Fibroblast of lung (primary cell): ENCODE data around the gene HTR2C. TPM values are rescaled to one million over a fixed set of nuclear protein-coding genes. Genes with fewer than 3 reads are reported as not detected.

Source experiments
- DNase-seq, 2 donors: peaks; one replicate each; pipeline versions ENCODE4 v3.0.0 to v3.0.0-alpha.2; 2010; ENCODE audit warnings: low read depth in 2 of 2
- H2AFZ ChIP-seq: 2 replicates; pipeline ENCODE4 v1.5.1; 2012; ENCODE audit warnings: low read length, control low read depth, inconsistent platforms
- H3K27ac ChIP-seq: 2 replicates; pipeline ENCODE4 v1.5.1; 2011; ENCODE audit warnings: low read length, control low read depth; ENCODE audit not compliant: insufficient read depth
- H3K27me3 ChIP-seq: 2 replicates; pipeline ENCODE4 v1.5.1; 2011; ENCODE audit warnings: mild to moderate bottlenecking, low read length; ENCODE audit not compliant: control insufficient read depth, insufficient read depth
- H3K36me3 ChIP-seq: 2 replicates; pipeline ENCODE4 v1.5.1; 2011; ENCODE audit warnings: low read length; ENCODE audit not compliant: control insufficient read depth, insufficient read depth
- H3K4me1 ChIP-seq: 2 replicates; pipeline ENCODE4 v1.5.1; 2011; ENCODE audit warnings: low read length; ENCODE audit not compliant: control insufficient read depth, insufficient read depth; ENCODE audit errors: extremely low read depth
- H3K4me2 ChIP-seq: 2 replicates; pipeline ENCODE4 v1.5.1; 2011; ENCODE audit warnings: low read length, control low read depth; ENCODE audit not compliant: insufficient read depth; ENCODE audit errors: extremely low read depth
- H3K4me3 ChIP-seq, 4 experiments: fragments of 200-600 bp in 1 of 4; sonication (generic) in 1 of 4; replicated peaks in 1 of 4; 2 replicates each; pipeline ENCODE4 v1.5.1; 2011 to 2016; ENCODE audit warnings: low read length in 4 of 4, low read depth in 3 of 4, mild to moderate bottlenecking in 3 of 4, control low read depth in 2 of 4, inconsistent platforms in 1 of 4, mixed read lengths in 1 of 4; ENCODE audit not compliant: insufficient read depth in 1 of 4; ENCODE audit errors: control extremely low read depth in 1 of 4
- H3K79me2 ChIP-seq: 2 replicates; pipeline ENCODE4 v1.5.1; 2012; ENCODE audit warnings: mild to moderate bottlenecking, low read length, inconsistent platforms; ENCODE audit not compliant: control insufficient read depth, insufficient read depth
- H3K9ac ChIP-seq: 2 replicates; pipeline ENCODE4 v1.5.1; 2011; ENCODE audit warnings: mild to moderate bottlenecking, low read length, control low read depth; ENCODE audit not compliant: insufficient read depth
- H3K9me3 ChIP-seq: 2 replicates; pipeline ENCODE4 v1.5.1; 2012; ENCODE audit warnings: low read depth, low read length; ENCODE audit not compliant: control insufficient read depth, insufficient read depth
- H4K20me1 ChIP-seq: 2 replicates; pipeline ENCODE4 v1.5.1; 2011; ENCODE audit warnings: low read length; ENCODE audit not compliant: control insufficient read depth, insufficient read depth; ENCODE audit errors: extremely low read depth
- CTCF ChIP-seq, 2 donors: IDR thresholded peaks in 1 of 2; conservative IDR thresholded peaks in 1 of 2; 1 replicate in 1 of 2; 2 replicates in 1 of 2; pipeline ENCODE4 v1.5.1; 2011 to 2012; ENCODE audit warnings: low read length in 2 of 2, control low read depth in 1 of 2, inconsistent platforms in 1 of 2, low read depth in 1 of 2, mild to moderate bottlenecking in 1 of 2
- EZH2 ChIP-seq: IDR thresholded peaks from 2 replicates; pipeline ENCODE4 v1.5.1; 2012; ENCODE audit warnings: low read length, control low read depth, mild to moderate bottlenecking; ENCODE audit errors: missing control alignments
- polyA plus RNA-seq, 2 donors: library from polyadenylated mRNA; depleted of rRNA in 1 of 2; stranded (reverse) in 1 of 2; unstranded in 1 of 2; fragments of >200 nt; gene quantifications; 2 replicates each; pipeline ENCODE4 v1.2.1, GENCODE V29; 2011 to 2012; ENCODE audit warnings: missing spikeins in 1 of 2
- total RNA-seq: library from RNA; depleted of rRNA; stranded (reverse); fragments of >200 nt; gene quantifications from 2 replicates; pipeline ENCODE4 v1.2.1, GENCODE V29; 2014

The HTR2C gene
- total and polyA plus RNA-seq, 2 donors (not counting 1 experiment from before 2014, with no cell fraction given) = not detected

- peaks cover 27% of the 10 kb centered on the region for H3K27me3 ChIP-seq
Observed at GRCh38 chrX:114582264-114582632, 1.6 kb upstream of the HTR2C start.

GRCh38 chrX:114582698-114583395 lies 1.0 kb upstream of the HTR2C start:
- no peak for TF ChIP-seq EZH2
- no peak for TF ChIP-seq CTCF (conservative IDR thresholded peaks at IDR 0.05 in 1 of 2, IDR thresholded peaks at IDR 0.05 in 1 of 2; ENCODE audit: low read depth in 1 of 2, low read length in 2 of 2)
- no peak for DNase-seq
- Histone ChIP-seq H4K20me1 (peaks cover 1% of the 10 kb centered on the region), H3K79me2 (no peaks in the 10 kb centered on the region), H3K4me2 (no peak overlapping the region), H3K27ac (no peak overlapping the region), H3K9me3 (no peaks in the 10 kb centered on the region), H3K4me1 (no peaks in the 10 kb centered on the region), H3K4me3 (no peak overlapping the region), H3K27me3 (peaks cover 27% of the 10 kb centered on the region), H2AFZ (no peak overlapping the region), H3K9ac (no peak overlapping the region), H3K36me3 (no peaks in the 10 kb centered on the region)

More at GRCh38 chrX:114582264-114582632, 1.6 kb upstream of the HTR2C start:
- Histone ChIP-seq H3K4me3 (no peak overlapping the region), H3K36me3 (no peaks in the 10 kb centered on the region), H3K9me3 (no peaks in the 10 kb centered on the region), H3K27ac (no peak overlapping the region), H3K4me2 (no peak overlapping the region), H2AFZ (no peak overlapping the region), H3K4me1 (no peaks in the 10 kb centered on the region), H3K9ac (no peak overlapping the region), H3K79me2 (no peaks in the 10 kb centered on the region), H4K20me1 (no peaks in the 10 kb centered on the region)
- TF ChIP-seq CTCF (conservative IDR thresholded peaks at IDR 0.05 in 1 of 2, IDR thresholded peaks at IDR 0.05 in 1 of 2; ENCODE audit: low read depth in 1 of 2, low read length in 2 of 2) (no peak), EZH2 (no peak)
- no peak for DNase-seq

GRCh38 chrX:114584375-114584943 lies 573 bp downstream of the HTR2C start:
- Histone ChIP-seq H3K27me3 (peaks cover 27% of the 10 kb centered on the region), H2AFZ (no peak overlapping the region)
- DNase-seq = no peak

More at GRCh38 chrX:114584375-114584943, 573 bp downstream of the HTR2C start:
- no peak overlapping the region for H3K4me2 ChIP-seq
- no peaks in the 10 kb centered on the region for H3K79me2 ChIP-seq
- H3K36me3 ChIP-seq = no peaks in the 10 kb centered on the region
- H3K9ac ChIP-seq = no peak overlapping the region
- H3K4me1 ChIP-seq = no peaks in the 10 kb centered on the region
- no peak overlapping the region for H3K4me3 ChIP-seq
- no peaks in the 10 kb centered on the region for H3K9me3 ChIP-seq
- peaks cover 1% of the 10 kb centered on the region for H4K20me1 ChIP-seq
- TF ChIP-seq EZH2 (no peak), CTCF (conservative IDR thresholded peaks at IDR 0.05 in 1 of 2, IDR thresholded peaks at IDR 0.05 in 1 of 2; ENCODE audit: low read depth in 1 of 2, low read length in 2 of 2) (no peak)
- H3K27ac ChIP-seq = no peak overlapping the region
